ENCODE results near the gene HSPB6. TPM values are rescaled to one million over a fixed set of nuclear protein-coding genes. Genes with fewer than 3 reads are reported as not detected.

Gene HSPB6
- total RNA-seq, 4 donors from 2014 or later, result 107 to 203 (median 128) TPM

DNA sequence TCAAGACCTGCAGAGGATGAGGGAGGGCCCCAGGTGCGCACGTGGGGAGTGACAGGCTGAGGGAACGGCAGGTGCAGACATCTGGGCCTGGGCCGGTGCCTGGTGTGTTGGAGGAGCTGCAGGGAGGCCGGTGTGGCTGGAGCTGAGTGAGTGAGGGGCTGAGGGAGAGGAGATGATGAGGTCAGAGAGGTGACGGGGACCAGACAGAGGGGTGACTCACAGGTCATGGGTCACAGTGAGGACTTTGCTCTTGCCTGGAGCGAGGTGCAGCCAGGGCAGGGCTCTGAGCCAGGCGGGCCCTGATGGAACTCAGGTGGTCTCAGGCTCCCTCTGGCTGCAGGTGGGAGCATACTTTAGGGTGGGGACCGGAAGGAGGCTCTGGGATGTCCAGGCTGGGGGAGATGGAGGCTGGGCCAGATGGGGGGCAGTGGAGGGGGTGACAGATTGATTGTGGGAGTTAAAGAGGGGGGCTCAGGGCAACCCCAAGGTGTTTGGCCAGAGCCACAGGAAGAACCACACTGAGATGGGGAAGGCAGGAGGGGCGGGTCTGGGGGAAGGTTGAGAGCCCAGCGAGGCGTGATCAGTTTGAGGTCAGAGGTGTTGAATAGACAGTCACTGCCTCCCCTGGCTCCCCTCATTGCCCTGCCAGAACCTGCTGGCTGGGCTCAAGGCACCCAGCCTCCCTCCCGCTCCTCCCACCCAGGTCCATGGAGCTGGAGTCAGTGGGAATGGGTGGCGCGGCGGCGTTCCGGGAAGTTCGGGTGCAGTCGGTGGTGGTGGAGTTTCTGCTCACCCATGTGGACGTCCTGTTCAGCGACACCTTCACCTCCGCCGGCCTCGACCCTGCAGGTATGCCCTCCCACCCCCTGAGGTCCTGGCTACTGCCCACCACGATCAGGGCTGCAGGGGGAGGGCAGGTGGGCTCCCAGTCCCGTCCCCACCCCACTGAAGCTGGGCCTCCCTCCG lies 26.9 kb upstream of the HSPB6 start:
- TF ChIP-seq, protein P1, sequence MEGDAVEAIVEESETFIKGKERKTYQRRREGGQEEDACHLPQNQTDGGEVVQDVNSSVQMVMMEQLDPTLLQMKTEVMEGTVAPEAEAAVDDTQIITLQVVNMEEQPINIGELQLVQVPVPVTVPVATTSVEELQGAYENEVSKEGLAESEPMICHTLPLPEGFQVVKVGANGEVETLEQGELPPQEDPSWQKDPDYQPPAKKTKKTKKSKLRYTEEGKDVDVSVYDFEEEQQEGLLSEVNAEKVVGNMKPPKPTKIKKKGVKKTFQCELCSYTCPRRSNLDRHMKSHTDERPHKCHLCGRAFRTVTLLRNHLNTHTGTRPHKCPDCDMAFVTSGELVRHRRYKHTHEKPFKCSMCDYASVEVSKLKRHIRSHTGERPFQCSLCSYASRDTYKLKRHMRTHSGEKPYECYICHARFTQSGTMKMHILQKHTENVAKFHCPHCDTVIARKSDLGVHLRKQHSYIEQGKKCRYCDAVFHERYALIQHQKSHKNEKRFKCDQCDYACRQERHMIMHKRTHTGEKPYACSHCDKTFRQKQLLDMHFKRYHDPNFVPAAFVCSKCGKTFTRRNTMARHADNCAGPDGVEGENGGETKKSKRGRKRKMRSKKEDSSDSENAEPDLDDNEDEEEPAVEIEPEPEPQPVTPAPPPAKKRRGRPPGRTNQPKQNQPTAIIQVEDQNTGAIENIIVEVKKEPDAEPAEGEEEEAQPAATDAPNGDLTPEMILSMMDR (IDR thresholded peaks at IDR 0.05), result no peak
- DNase-seq (ENCODE audit: low spot score), result no peak
- ATAC-seq (ENCODE audit: low FRiP score), result no peak

DNA sequence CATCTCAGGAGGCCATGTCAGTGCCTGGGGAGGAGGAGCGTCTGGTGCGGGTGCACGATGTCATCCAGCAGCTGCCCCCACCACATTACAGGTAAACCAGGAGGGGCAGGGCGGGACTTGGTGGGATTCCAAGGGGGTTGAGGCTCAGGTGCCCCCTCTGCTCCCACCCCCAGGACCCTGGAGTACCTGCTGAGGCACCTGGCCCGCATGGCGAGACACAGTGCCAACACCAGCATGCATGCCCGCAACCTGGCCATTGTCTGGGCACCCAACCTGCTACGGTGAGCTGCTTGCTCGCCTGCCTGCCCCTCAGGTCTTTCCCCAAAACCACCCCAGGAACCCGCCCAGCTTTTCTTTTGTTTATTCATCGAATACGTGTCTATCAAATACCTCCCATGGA lies 25.8 kb upstream of the HSPB6 start:
- DNase-seq (ENCODE audit: low spot score), result no peak
- TF ChIP-seq, protein P1 (IDR thresholded peaks at IDR 0.05), result no peak

DNA sequence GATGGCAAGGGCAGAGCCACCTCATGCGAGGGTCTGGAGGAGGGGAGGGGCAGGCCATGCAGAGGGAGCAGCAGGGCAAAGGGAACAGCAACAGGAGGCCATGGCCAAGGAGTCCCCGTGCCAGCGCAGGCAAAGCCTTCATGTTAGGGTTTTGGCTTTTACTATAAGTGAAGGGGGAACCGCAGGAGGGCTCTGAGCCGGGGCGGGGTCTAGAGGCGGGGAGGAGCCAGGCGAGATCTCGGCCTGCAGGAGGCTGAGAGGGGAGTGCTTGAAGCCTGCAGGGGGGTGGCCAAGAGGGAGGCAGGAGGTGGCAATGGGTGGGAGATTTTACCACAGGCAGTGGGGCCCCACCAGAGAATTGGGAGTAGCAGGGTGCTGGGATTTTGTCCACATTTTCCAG lies 24.8 kb upstream of the HSPB6 start:
- TF ChIP-seq, protein P1 (IDR thresholded peaks at IDR 0.05), result no peak
- DNase-seq (ENCODE audit: low spot score), result no peak
- ATAC-seq (ENCODE audit: low FRiP score), result no peak

More for the DNA sequence above, 25.8 kb upstream of the HSPB6 start:
- ATAC-seq (ENCODE audit: low FRiP score), result no peak

DNA sequence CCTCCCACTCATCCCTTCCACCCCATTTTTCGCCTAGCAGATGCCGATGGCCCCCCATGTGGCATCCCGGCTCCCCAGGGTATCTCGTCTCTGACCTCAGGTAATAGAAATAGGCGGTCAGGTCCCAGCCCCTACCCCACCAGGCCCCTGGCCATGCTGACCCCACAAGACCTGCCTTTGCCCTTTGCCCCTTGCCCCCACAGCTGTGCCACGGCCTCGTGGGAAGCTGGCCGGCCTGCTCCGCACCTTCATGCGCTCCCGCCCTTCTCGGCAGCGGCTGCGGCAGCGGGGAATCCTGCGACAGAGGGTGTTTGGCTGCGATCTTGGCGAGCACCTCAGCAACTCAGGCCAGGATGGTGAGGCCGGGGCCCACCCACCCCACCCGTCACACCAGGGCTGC lies 23.9 kb upstream of the HSPB6 start:
- TF ChIP-seq, protein P1 (IDR thresholded peaks at IDR 0.05), result no peak
- ATAC-seq (ENCODE audit: low FRiP score) (no peak), DNase-seq (ENCODE audit: low spot score) (no peak)

DNA sequence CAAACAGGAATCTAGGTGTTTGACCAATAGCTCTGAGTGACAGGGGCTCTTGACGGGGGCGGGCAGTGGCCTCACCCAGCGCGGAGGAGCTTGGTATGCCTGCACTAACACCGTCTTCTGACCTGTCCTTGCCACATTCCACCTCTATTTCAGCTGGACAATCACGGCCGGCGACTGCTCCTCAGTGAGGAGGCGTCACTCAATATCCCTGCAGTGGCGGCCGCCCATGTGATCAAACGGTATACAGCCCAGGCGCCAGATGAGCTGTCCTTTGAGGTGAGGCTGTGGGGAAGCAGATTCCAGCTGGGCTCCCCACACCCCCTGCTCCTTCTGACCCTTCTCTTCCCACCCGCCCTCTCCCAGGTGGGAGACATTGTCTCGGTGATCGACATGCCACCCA lies 23.2 kb upstream of the HSPB6 start:
- no peak for ATAC-seq (ENCODE audit: low FRiP score)
- TF ChIP-seq, protein P1 (IDR thresholded peaks at IDR 0.05), result no peak
- DNase-seq (ENCODE audit: low spot score), result no peak

DNA sequence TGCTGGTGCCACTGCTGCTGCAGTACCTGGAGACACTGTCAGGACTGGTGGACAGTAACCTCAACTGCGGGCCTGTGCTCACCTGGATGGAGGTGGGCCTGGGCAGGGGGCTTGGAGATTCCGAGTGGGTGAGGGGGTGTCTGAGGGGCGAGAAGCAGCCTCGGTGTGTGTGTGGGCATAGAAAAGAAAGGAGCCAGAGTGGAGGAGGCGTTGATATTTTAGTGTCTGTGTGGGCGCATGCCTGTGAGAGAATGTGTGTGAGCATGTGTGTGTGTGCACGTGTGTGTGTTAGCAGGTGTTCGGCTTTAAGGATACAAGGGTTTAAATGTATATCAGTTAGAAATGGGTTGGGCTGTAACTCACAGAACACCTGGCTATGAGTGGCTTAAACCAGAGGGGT lies 22.2 kb upstream of the HSPB6 start:
- no peak for ATAC-seq (ENCODE audit: low FRiP score)
- TF ChIP-seq, protein P1 (IDR thresholded peaks at IDR 0.05), result no peak
- no peak for DNase-seq (ENCODE audit: low spot score)

DNA sequence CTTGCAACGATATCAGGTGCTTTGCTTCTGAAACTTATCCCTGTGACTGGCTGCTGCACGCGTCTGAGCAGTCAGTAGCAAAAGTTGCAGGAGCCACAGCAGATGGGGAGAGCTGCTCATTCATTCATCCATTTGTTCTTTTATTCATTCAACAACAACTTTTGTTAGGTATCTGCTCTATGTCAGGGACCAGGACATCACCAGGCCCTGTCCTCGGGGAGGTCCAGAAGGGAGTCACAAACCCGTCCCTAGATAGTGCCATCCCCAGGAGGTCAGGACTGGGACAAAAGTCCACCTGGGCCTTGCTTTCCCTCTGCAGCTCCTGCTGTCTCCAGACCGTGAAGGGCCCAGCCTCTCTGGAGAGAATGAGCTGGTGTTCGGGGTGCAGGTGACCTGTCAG lies 21.1 kb upstream of the HSPB6 start:
- TF ChIP-seq, protein P1 (IDR thresholded peaks at IDR 0.05), result no peak
- ATAC-seq (ENCODE audit: low FRiP score), result no peak
- no peak for DNase-seq (ENCODE audit: low spot score)
